ENCODE measurements around the gene PPP1R37.

PPP1R37 gene

GRCh38 chr19:45150180-45150579, 57.2 kb downstream of the PPP1R37 start:
- DNase-seq (ENCODE audit: low spot score): no peak
- TF ChIP-seq CTCF (IDR thresholded peaks at IDR 0.05; ENCODE audit: extremely low read depth, insufficient read depth, missing control alignments): no peak
- in situ Hi-C loops (cut with MboI; ENCODE audit: low pct_unique_long_range_greater_than_20kb, low sequenced_read_pairs, unreplicated experiment): no loop called here

- in situ Hi-C loops (cut with MboI; ENCODE audit: low pct_unique_long_range_greater_than_20kb, low sequenced_read_pairs, unreplicated experiment): no loop called here
- peak; percentile 18 for DNase-seq (ENCODE audit: low spot score)
- TF ChIP-seq CTCF (IDR thresholded peaks at IDR 0.05; ENCODE audit: extremely low read depth, insufficient read depth, missing control alignments): no peak
Measured at GRCh38 chr19:45150751-45151281, 57.8 kb downstream of the PPP1R37 start.

GRCh38 chr19:45151320-45151719, 58.3 kb downstream of the PPP1R37 start:
- no peak for TF ChIP-seq CTCF (IDR thresholded peaks at IDR 0.05; ENCODE audit: extremely low read depth, insufficient read depth, missing control alignments)
- peak; percentile 20 for DNase-seq (ENCODE audit: low spot score)
- in situ Hi-C loops (cut with MboI; ENCODE audit: low pct_unique_long_range_greater_than_20kb, low sequenced_read_pairs, unreplicated experiment): no loop called here

- in situ Hi-C loops (cut with MboI; ENCODE audit: low pct_unique_long_range_greater_than_20kb, low sequenced_read_pairs, unreplicated experiment): no loop called here
- TF ChIP-seq CTCF (IDR thresholded peaks at IDR 0.05; ENCODE audit: extremely low read depth, insufficient read depth, missing control alignments): no peak
- no peak for DNase-seq (ENCODE audit: low spot score)
Measured at GRCh38 chr19:45151821-45152503, 59.0 kb downstream of the PPP1R37 start.

- peak; percentile 75 for DNase-seq (ENCODE audit: low spot score)
- peak; percentile 20 for TF ChIP-seq CTCF (IDR thresholded peaks at IDR 0.05; ENCODE audit: extremely low read depth, insufficient read depth, missing control alignments)
- in situ Hi-C loops (cut with MboI; ENCODE audit: low pct_unique_long_range_greater_than_20kb, low sequenced_read_pairs, unreplicated experiment): no loop called here
Measured at GRCh38 chr19:45152504-45153338, 59.7 kb downstream of the PPP1R37 start.

GRCh38 chr19:45153339-45154063, 60.5 kb downstream of the PPP1R37 start:
- in situ Hi-C loops (cut with MboI; ENCODE audit: low pct_unique_long_range_greater_than_20kb, low sequenced_read_pairs, unreplicated experiment): no loop called here
- peak; percentile 54 for DNase-seq (ENCODE audit: low spot score)
- no peak for TF ChIP-seq CTCF (IDR thresholded peaks at IDR 0.05; ENCODE audit: extremely low read depth, insufficient read depth, missing control alignments)

All from GM13977 (cell line).